H7 (cell line): ENCODE results near the gene SUGCT. TPM values are rescaled to one million over a fixed set of nuclear protein-coding genes. Genes with fewer than 3 reads are reported as not detected.

Source experiments
- DNase-seq: peaks from one replicate; pipeline ENCODE4 v3.0.0; 2012
- H3K27me3 ChIP-seq: 2 replicates; pipeline ENCODE4 v1.6.0; 2011; ENCODE audit warnings: mild to moderate bottlenecking, low read length; ENCODE audit not compliant: control insufficient read depth, insufficient read depth
- H3K36me3 ChIP-seq: replicated peaks from 2 replicates; pipeline ENCODE4 v1.5.1; 2011; ENCODE audit warnings: low read length; ENCODE audit not compliant: control insufficient read depth, insufficient read depth
- H3K4me3 ChIP-seq: 2 replicates; pipeline ENCODE4 v1.5.1; 2011; ENCODE audit warnings: low read depth, mild to moderate bottlenecking, control low read depth, low read length, moderate library complexity; ENCODE audit not compliant: insufficient read depth
- total RNA-seq: library from RNA; depleted of rRNA; stranded (reverse); fragments of >200 nt; shearing (Covaris generic); gene quantifications from 2 replicates; pipeline ENCODE4 v1.2.3, GENCODE V29; 2014

SUGCT gene
- total RNA-seq, 1 experiment from 2014 or later, result 4.3 TPM

GRCh38 chr7:40297741-40298311 is 163.0 kb downstream of the SUGCT start:
- no peak for DNase-seq
- Histone ChIP-seq H3K4me3 (no peak overlapping the region), H3K27me3 (no peaks in the 10 kb centered on the region), H3K36me3 (no peaks in the 10 kb centered on the region)

GRCh38 chr7:40298421-40298820 is 163.6 kb downstream of the SUGCT start:
- DNase-seq, result no peak
- Histone ChIP-seq H3K27me3 (no peaks in the 10 kb centered on the region), H3K36me3 (no peaks in the 10 kb centered on the region), H3K4me3 (no peak overlapping the region)

- H3K27me3 ChIP-seq, result no peaks in the 10 kb centered on the region
- DNase-seq, result peak; percentile 4
These were observed 164.3 kb downstream of the SUGCT start for GRCh38 chr7:40299097-40299496.

GRCh38 chr7:40300146-40300670 is 165.4 kb downstream of the SUGCT start:
- H3K27me3 ChIP-seq, result no peaks in the 10 kb centered on the region
- no peak overlapping the region for H3K4me3 ChIP-seq
- no peak for DNase-seq
- H3K36me3 ChIP-seq, result no peaks in the 10 kb centered on the region

More at GRCh38 chr7:40299097-40299496, 164.3 kb downstream of the SUGCT start:
- Histone ChIP-seq H3K4me3 (no peak overlapping the region), H3K36me3 (no peaks in the 10 kb centered on the region)

GRCh38 chr7:40301486-40302068 is 166.8 kb downstream of the SUGCT start:
- H3K36me3 ChIP-seq, result no peaks in the 10 kb centered on the region
- no peak for DNase-seq
- no peaks in the 10 kb centered on the region for H3K27me3 ChIP-seq
- H3K4me3 ChIP-seq, result no peak overlapping the region

- DNase-seq, result no peak
- Histone ChIP-seq H3K36me3 (no peaks in the 10 kb centered on the region), H3K27me3 (no peaks in the 10 kb centered on the region)
These were observed 169.2 kb downstream of the SUGCT start for GRCh38 chr7:40303996-40304395.

GRCh38 chr7:40305229-40305628 is 170.4 kb downstream of the SUGCT start:
- H3K36me3 ChIP-seq, result no peaks in the 10 kb centered on the region
- H3K27me3 ChIP-seq, result no peaks in the 10 kb centered on the region
- no peak overlapping the region for H3K4me3 ChIP-seq
- no peak for DNase-seq

More at GRCh38 chr7:40303996-40304395, 169.2 kb downstream of the SUGCT start:
- no peak overlapping the region for H3K4me3 ChIP-seq

GRCh38 chr7:40306025-40306424 is 171.2 kb downstream of the SUGCT start:
- H3K36me3 ChIP-seq, result no peaks in the 10 kb centered on the region
- H3K27me3 ChIP-seq, result no peaks in the 10 kb centered on the region
- no peak for DNase-seq
- H3K4me3 ChIP-seq, result no peak overlapping the region

GRCh38 chr7:40306596-40306995 is 171.8 kb downstream of the SUGCT start:
- Histone ChIP-seq H3K4me3 (no peak overlapping the region), H3K36me3 (no peaks in the 10 kb centered on the region), H3K27me3 (no peaks in the 10 kb centered on the region)
- DNase-seq, result no peak

- Histone ChIP-seq H3K36me3 (no peaks in the 10 kb centered on the region), H3K27me3 (no peaks in the 10 kb centered on the region), H3K4me3 (no peak overlapping the region)
- no peak for DNase-seq
These were observed 175.5 kb downstream of the SUGCT start for GRCh38 chr7:40310258-40310657.

- no peak overlapping the region for H3K4me3 ChIP-seq
- no peak for DNase-seq
- no peaks in the 10 kb centered on the region for H3K27me3 ChIP-seq
- H3K36me3 ChIP-seq, result no peaks in the 10 kb centered on the region
These were observed 176.5 kb downstream of the SUGCT start for GRCh38 chr7:40311307-40311706.

- Histone ChIP-seq H3K4me3 (no peak overlapping the region), H3K27me3 (no peaks in the 10 kb centered on the region), H3K36me3 (no peaks in the 10 kb centered on the region)
- DNase-seq, result no peak
These were observed 180.5 kb downstream of the SUGCT start for GRCh38 chr7:40315277-40315676.

GRCh38 chr7:40316176-40316575 is 181.4 kb downstream of the SUGCT start:
- no peaks in the 10 kb centered on the region for H3K27me3 ChIP-seq
- no peaks in the 10 kb centered on the region for H3K36me3 ChIP-seq
- no peak overlapping the region for H3K4me3 ChIP-seq
- no peak for DNase-seq

- Histone ChIP-seq H3K27me3 (no peaks in the 10 kb centered on the region), H3K4me3 (no peak overlapping the region), H3K36me3 (no peaks in the 10 kb centered on the region)
- DNase-seq, result no peak
These were observed 190.1 kb downstream of the SUGCT start for GRCh38 chr7:40324914-40325313.

GRCh38 chr7:40327113-40327512 is 192.3 kb downstream of the SUGCT start:
- Histone ChIP-seq H3K4me3 (no peak overlapping the region), H3K36me3 (no peaks in the 10 kb centered on the region), H3K27me3 (no peaks in the 10 kb centered on the region)
- no peak for DNase-seq
